DOHH2 (cell line): ENCODE results near the gene GRK1.

Experiments
- EZH2phosphoT487 ChIP-seq: fragments of 200-600 bp; sonication (generic); IDR thresholded peaks from 2 replicates; pipeline ENCODE4 v1.6.1; 2017; ENCODE audit warnings: borderline replicate concordance, mild to moderate bottlenecking, antibody characterized with exemption, low read length, moderate library complexity, mixed read lengths
- TF ChIP-seq, protein P1 (sequence below): fragments of 200-600 bp; sonication (generic); IDR thresholded peaks from one replicate; pipeline ENCODE4 v1.5.1; 2014; ENCODE audit warnings: antibody characterized with exemption, mild to moderate bottlenecking, low read depth, low read length; ENCODE audit not compliant: poor library complexity, severe bottlenecking

DNA sequence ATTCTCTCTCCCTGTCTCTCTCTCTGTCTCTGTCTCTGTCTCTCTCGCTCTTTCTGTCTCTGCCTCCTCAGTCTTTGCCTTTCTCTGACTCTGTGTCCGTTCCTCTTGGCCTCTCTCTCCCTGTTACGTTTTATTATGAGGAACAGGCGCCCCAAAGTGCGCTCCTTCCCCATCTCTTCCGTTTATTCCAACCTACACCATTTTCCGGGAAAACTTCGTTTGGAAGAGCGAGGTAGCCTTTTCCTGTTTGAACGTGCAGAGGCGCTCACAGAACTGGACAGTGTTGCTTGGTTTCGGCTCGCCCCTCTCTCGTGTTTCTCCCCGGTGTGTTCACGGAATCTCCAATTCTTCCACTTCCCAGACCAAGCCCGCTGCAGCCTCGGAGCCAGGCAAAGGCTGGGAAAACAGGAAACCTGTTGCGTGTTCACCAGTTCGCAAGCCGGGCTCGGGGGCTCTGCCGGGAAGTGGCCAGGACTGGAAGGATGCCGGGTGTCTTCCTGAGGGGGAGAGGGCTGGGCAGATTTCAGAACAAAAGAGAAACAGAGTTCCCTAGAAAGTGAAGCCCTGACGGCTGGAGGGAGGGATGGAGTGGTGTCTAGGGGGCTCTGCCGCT, 92.6 kb downstream of the GRK1 start:
- TF ChIP-seq, protein P1, sequence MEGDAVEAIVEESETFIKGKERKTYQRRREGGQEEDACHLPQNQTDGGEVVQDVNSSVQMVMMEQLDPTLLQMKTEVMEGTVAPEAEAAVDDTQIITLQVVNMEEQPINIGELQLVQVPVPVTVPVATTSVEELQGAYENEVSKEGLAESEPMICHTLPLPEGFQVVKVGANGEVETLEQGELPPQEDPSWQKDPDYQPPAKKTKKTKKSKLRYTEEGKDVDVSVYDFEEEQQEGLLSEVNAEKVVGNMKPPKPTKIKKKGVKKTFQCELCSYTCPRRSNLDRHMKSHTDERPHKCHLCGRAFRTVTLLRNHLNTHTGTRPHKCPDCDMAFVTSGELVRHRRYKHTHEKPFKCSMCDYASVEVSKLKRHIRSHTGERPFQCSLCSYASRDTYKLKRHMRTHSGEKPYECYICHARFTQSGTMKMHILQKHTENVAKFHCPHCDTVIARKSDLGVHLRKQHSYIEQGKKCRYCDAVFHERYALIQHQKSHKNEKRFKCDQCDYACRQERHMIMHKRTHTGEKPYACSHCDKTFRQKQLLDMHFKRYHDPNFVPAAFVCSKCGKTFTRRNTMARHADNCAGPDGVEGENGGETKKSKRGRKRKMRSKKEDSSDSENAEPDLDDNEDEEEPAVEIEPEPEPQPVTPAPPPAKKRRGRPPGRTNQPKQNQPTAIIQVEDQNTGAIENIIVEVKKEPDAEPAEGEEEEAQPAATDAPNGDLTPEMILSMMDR = no peak
- TF ChIP-seq EZH2phosphoT487 = no peak
